Measurements from ENCODE around the gene NRSN1.

- TF ChIP-seq ZNF781 (CRISPR knock-in tag; IDR thresholded peaks at IDR 0.05; ENCODE audit: borderline replicate concordance, not compliant biosample characterization): no peak
- TF ChIP-seq SMC3 (IDR thresholded peaks at IDR 0.05; ENCODE audit: low read length): no peak
- no peak for TF ChIP-seq POLR2AphosphoS5 (IDR thresholded peaks at IDR 0.05; ENCODE audit: low read depth, low read length)
- no peak for TF ChIP-seq CTCF (CRISPR knock-in tag; IDR thresholded peaks at IDR 0.05)
Measured at GRCh38 chr6:24145690-24146131, 19.7 kb downstream of the NRSN1 start.
